Measurements from ENCODE around the gene HIVEP1.

DNA sequence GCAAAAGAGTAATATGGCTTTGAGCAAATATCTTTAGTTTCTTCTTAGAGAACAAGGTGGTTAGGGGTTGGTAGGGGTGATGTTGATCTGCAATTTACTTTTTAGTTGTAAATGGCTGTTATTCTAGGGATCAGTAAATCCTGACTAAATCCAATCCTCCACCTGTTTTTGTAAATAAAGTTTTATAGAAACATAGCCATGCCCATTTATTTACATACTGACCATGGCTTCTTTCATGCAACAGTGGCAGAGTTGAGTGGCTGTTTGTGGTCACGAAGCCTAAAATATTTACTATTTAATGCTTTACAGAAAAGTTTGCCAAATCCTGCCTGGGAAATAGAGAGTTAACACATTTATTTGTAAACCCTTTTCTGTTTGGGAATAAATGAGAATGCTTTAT lies 14.7 kb downstream of the HIVEP1 start:
- TF ChIP-seq, protein P1, sequence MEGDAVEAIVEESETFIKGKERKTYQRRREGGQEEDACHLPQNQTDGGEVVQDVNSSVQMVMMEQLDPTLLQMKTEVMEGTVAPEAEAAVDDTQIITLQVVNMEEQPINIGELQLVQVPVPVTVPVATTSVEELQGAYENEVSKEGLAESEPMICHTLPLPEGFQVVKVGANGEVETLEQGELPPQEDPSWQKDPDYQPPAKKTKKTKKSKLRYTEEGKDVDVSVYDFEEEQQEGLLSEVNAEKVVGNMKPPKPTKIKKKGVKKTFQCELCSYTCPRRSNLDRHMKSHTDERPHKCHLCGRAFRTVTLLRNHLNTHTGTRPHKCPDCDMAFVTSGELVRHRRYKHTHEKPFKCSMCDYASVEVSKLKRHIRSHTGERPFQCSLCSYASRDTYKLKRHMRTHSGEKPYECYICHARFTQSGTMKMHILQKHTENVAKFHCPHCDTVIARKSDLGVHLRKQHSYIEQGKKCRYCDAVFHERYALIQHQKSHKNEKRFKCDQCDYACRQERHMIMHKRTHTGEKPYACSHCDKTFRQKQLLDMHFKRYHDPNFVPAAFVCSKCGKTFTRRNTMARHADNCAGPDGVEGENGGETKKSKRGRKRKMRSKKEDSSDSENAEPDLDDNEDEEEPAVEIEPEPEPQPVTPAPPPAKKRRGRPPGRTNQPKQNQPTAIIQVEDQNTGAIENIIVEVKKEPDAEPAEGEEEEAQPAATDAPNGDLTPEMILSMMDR (IDR thresholded peaks at IDR 0.05): no peak
- no peak for TF ChIP-seq POLR2A (IDR thresholded peaks at IDR 0.05)
- TF ChIP-seq EP300 (IDR thresholded peaks at IDR 0.05): no peak
- TF ChIP-seq POLR2AphosphoS5 (IDR thresholded peaks at IDR 0.05): no peak

Data from upper lobe of left lung (tissue), 4 donors.